Islet precursor cell (in vitro differentiated cells): Measurements from ENCODE around the gene SERPINE1.
"Not testable (repeated sequence)": the region's sequence is repeated elsewhere in the genome, so short reads cannot be mapped to it uniquely, and the experiment has no call there.

Experiments
- DNase-seq: peaks from one replicate; pipeline ENCODE4 v3.0.0-alpha.2; 2018

Gene SERPINE1

GRCh38 chr7:101125989-101126650 lies 784 bp upstream of the SERPINE1 start:
- peak; percentile 95 for DNase-seq

- no peak for DNase-seq
Measured at GRCh38 chr7:101127460-101128039, 646 bp downstream of the SERPINE1 start.

- no peak for DNase-seq
Measured at GRCh38 chr7:101128040-101128834, 1.3 kb downstream of the SERPINE1 start.

GRCh38 chr7:101129603-101130117 lies 2.8 kb downstream of the SERPINE1 start:
- DNase-seq, result no peak

GRCh38 chr7:101132626-101133600 lies 6.0 kb downstream of the SERPINE1 start:
- DNase-seq, result not testable (repeated sequence)

GRCh38 chr7:101133621-101134398 lies 6.9 kb downstream of the SERPINE1 start:
- DNase-seq, result no peak

GRCh38 chr7:101134399-101134980 lies 7.6 kb downstream of the SERPINE1 start:
- DNase-seq, result no peak

- DNase-seq, result no peak
Measured at GRCh38 chr7:101137651-101138212, 10.8 kb downstream of the SERPINE1 start.

GRCh38 chr7:101138213-101138870 lies 11.4 kb downstream of the SERPINE1 start:
- peak; percentile 98 for DNase-seq

GRCh38 chr7:101140339-101140699 lies 13.4 kb downstream of the SERPINE1 start:
- no peak for DNase-seq

GRCh38 chr7:101140746-101141382 lies 14.0 kb downstream of the SERPINE1 start:
- no peak for DNase-seq

GRCh38 chr7:101151908-101152651 lies 25.2 kb downstream of the SERPINE1 start:
- no peak for DNase-seq

GRCh38 chr7:101153969-101154692 lies 27.2 kb downstream of the SERPINE1 start, which contains the start of gene AP1S1:
AP1S1 (plus strand) TSS chr7:101154476; CDS start chr7:101154515, 39 bp downstream.
- DNase-seq, result peak; percentile 99

GRCh38 chr7:101154693-101155102 lies 27.8 kb downstream of the SERPINE1 start:
- DNase-seq, result no peak

GRCh38 chr7:101155303-101155702 lies 28.4 kb downstream of the SERPINE1 start:
- DNase-seq, result no peak

- DNase-seq, result no peak
Measured at GRCh38 chr7:101156277-101156676, 29.4 kb downstream of the SERPINE1 start.

GRCh38 chr7:101156866-101157589 lies 30.1 kb downstream of the SERPINE1 start:
- peak; percentile 78 for DNase-seq
